PC-3 (cell line): ENCODE measurements around the gene WDR36. TPM values are rescaled to one million over a fixed set of nuclear protein-coding genes. Genes with fewer than 3 reads are reported as not detected.

Source experiments
- ATAC-seq: fragments of 200-7000 bp; cut with Tn5 transposase; 2 replicates; pipeline ENCODE4 v1.9.1; 2020; ENCODE audit warnings: mild to moderate bottlenecking, moderate library complexity
- BruUV-seq: library from RNA; stranded (reverse); fragments of 400-500 nt; replicated peaks from 2 replicates; lab custom pipeline; 2021; lab: Mats Ljungman, UMichigan
- CTCF ChIA-PET: fragments of 300-600 bp; sonication (Branson Sonifier 250); formaldehyde crosslinking; loops from one replicate; lab custom pipeline; 2022; ENCODE audit warnings: antibody characterized with exemption; lab: Charles Lee
- POLR2A ChIA-PET: fragments of 300-600 bp; sonication (Branson Sonifier 250); formaldehyde crosslinking; loops from one replicate; lab custom pipeline; 2022; ENCODE audit warnings: antibody characterized with exemption; ENCODE audit not compliant: unreplicated experiment; lab: Charles Lee
- DNase-seq: peaks from one replicate; pipeline ENCODE4 v3.0.0-alpha.2; 2015
- H2AFZ ChIP-seq: fragments of 300-600 bp; sonication (generic); 2 replicates; pipeline ENCODE4 v1.6.0; 2016; ENCODE audit warnings: antibody characterized with exemption, low read length
- H3F3A ChIP-seq: fragments of 300-600 bp; sonication (generic); one replicate; pipeline ENCODE4 v1.6.0; 2017; ENCODE audit warnings: antibody characterized with exemption, low read length, control low read depth, mild to moderate bottlenecking; ENCODE audit not compliant: unreplicated experiment
- H3K27ac ChIP-seq: fragments of 300-600 bp; sonication (generic); 2 replicates; pipeline ENCODE4 v1.5.1; 2016; ENCODE audit warnings: mild to moderate bottlenecking, low read length
- H3K27me3 ChIP-seq: fragments of 300-600 bp; sonication (generic); 2 replicates; pipeline ENCODE4 v1.6.1; 2016; ENCODE audit warnings: low read length, mixed read lengths
- H3K36me3 ChIP-seq: fragments of 300-600 bp; sonication (generic); 2 replicates; pipeline ENCODE4 v1.6.1; 2016; ENCODE audit warnings: low read depth, mixed run types, low read length, mixed read lengths
- H3K4me1 ChIP-seq: fragments of 300-600 bp; sonication (generic); 2 replicates; pipeline ENCODE4 v1.5.1; 2016; ENCODE audit warnings: low read length; ENCODE audit not compliant: insufficient read depth
- H3K4me2 ChIP-seq: fragments of 300-600 bp; sonication (generic); 2 replicates; pipeline ENCODE4 v1.6.0; 2016; ENCODE audit warnings: low read length
- H3K4me3 ChIP-seq: fragments of 300-600 bp; sonication (generic); 2 replicates; pipeline ENCODE4 v1.5.1; 2016; ENCODE audit warnings: mild to moderate bottlenecking, low read length, mixed read lengths
- H3K79me2 ChIP-seq: fragments of 300-600 bp; sonication (generic); 2 replicates; pipeline ENCODE4 v1.6.1; 2017; ENCODE audit warnings: low read length, mixed read lengths
- H3K9ac ChIP-seq: fragments of 300-600 bp; sonication (generic); 2 replicates; pipeline ENCODE4 v1.6.0; 2016; ENCODE audit warnings: mild to moderate bottlenecking, low read length
- H3K9me2 ChIP-seq: fragments of 300-600 bp; sonication (generic); replicated peaks from 2 replicates; pipeline ENCODE4 v1.6.1; 2016; ENCODE audit warnings: mixed run types, low read length, mixed read lengths
- H3K9me3 ChIP-seq: fragments of 300-600 bp; sonication (generic); 2 replicates; pipeline ENCODE4 v1.6.1; 2016; ENCODE audit warnings: low read length, mixed read lengths
- H4K20me1 ChIP-seq: fragments of 300-600 bp; sonication (generic); 2 replicates; pipeline ENCODE4 v1.6.1; 2016; ENCODE audit warnings: low read length, mixed read lengths
- CTCF ChIP-seq: fragments of 300-600 bp; sonication (generic); conservative IDR thresholded peaks from 2 replicates; pipeline ENCODE4 v1.5.1; 2017; ENCODE audit warnings: antibody characterized with exemption, low read depth, mild to moderate bottlenecking, low read length
- EZH2 ChIP-seq: fragments of 300-600 bp; sonication (generic); IDR thresholded peaks from one replicate; pipeline ENCODE4 v1.6.1; 2017; ENCODE audit warnings: antibody characterized with exemption, mild to moderate bottlenecking, low read length; ENCODE audit not compliant: unreplicated experiment
- EZH2phosphoT487 ChIP-seq: fragments of 300-600 bp; sonication (generic); IDR thresholded peaks from 2 replicates; pipeline ENCODE4 v1.6.1; 2018; ENCODE audit warnings: mild to moderate bottlenecking, antibody characterized with exemption, low read length, borderline replicate concordance
- intact Hi-C: fragments of 100-400 bp; cut with micrococcal nuclease; formaldehyde crosslinking; loops from 2 replicates; pipeline ENCODE4 v1.9.0; 2023
- total RNA-seq: library from RNA; depleted of rRNA; stranded (reverse); fragments of >200 nt; gene quantifications from 2 replicates; pipeline ENCODE4 v1.2.3, GENCODE V29; 2014

Gene WDR36
- total RNA-seq, 1 experiment from 2014 or later = 38.2 TPM

DNA sequence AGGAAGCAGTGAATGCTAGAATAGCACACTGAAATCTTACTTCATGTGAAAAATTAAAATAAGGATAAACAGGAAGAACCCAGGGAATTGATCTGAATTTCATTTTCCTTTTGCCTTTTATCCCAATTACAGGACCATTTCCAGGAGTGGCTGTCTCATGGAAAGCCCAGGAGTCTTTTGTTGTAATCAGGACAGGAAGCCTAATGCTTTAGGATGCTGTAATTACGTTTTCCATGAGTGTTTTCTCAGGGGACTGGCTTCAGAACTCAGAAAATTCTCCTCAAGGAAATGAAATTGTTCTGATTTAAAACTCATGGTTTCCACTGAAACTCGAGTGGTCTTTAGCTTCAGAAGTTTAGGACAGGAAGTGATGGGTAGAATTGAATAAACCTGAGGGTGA is 75.4 kb downstream of the WDR36 start:
- H3K4me3 ChIP-seq = no peak overlapping the region
- no peaks in the 10 kb centered on the region for H3K36me3 ChIP-seq
- H3K4me2 ChIP-seq = no peak overlapping the region
- no peaks in the 10 kb centered on the region for H3K4me1 ChIP-seq
- TF ChIP-seq CTCF (no peak), EZH2phosphoT487 (no peak), EZH2 (no peak)
- H3K27ac ChIP-seq = no peak overlapping the region
- ChIA-PET CTCF (no interaction called here), POLR2A (no interaction called here)
- H3K9me3 ChIP-seq = no peaks in the 10 kb centered on the region
- no peaks in the 10 kb centered on the region for H4K20me1 ChIP-seq
- H3F3A ChIP-seq = no peaks in the 10 kb centered on the region
- no peak overlapping the region for H2AFZ ChIP-seq
- no peak for ATAC-seq
- no peaks in the 10 kb centered on the region for H3K79me2 ChIP-seq
- no TSS peak for BruUV-seq
- peaks cover 35% of the 10 kb centered on the region for H3K27me3 ChIP-seq
- DNase-seq = no peak
- no peak overlapping the region for H3K9ac ChIP-seq
- intact Hi-C loops = no loop called here
- H3K9me2 ChIP-seq = no peaks in the 10 kb centered on the region

- Histone ChIP-seq H3K4me3 (no peak overlapping the region), H3K4me1 (no peaks in the 10 kb centered on the region), H3K27me3 (peaks cover 45% of the 10 kb centered on the region), H3K9me3 (no peaks in the 10 kb centered on the region), H2AFZ (no peak overlapping the region), H3K4me2 (no peak overlapping the region), H3K9me2 (no peaks in the 10 kb centered on the region), H3F3A (no peaks in the 10 kb centered on the region), H3K27ac (no peak overlapping the region), H3K9ac (no peak overlapping the region), H3K36me3 (no peaks in the 10 kb centered on the region), H4K20me1 (no peaks in the 10 kb centered on the region), H3K79me2 (no peaks in the 10 kb centered on the region)
- POLR2A ChIA-PET = no interaction called here
- DNase-seq (no peak), ATAC-seq (no peak)
- CTCF ChIA-PET = no interaction called here
- intact Hi-C loops = no loop called here
- no TSS peak for BruUV-seq
- TF ChIP-seq EZH2phosphoT487 (no peak), CTCF (no peak), EZH2 (no peak)
Observed at GRCh38 chr5:111168608-111169007, 76.5 kb downstream of the WDR36 start.

- BruUV-seq = no TSS peak
- Histone ChIP-seq H3K4me1 (no peaks in the 10 kb centered on the region), H3K27ac (no peak overlapping the region), H3K4me3 (no peak overlapping the region), H2AFZ (no peak overlapping the region), H3K9me2 (no peaks in the 10 kb centered on the region), H3K4me2 (no peak overlapping the region), H3K79me2 (no peaks in the 10 kb centered on the region), H3K9me3 (no peaks in the 10 kb centered on the region), H3F3A (no peaks in the 10 kb centered on the region), H4K20me1 (no peaks in the 10 kb centered on the region), H3K36me3 (no peaks in the 10 kb centered on the region), H3K9ac (no peak overlapping the region), H3K27me3 (peaks cover 52% of the 10 kb centered on the region)
- ChIA-PET CTCF (no interaction called here), POLR2A (no interaction called here)
- TF ChIP-seq EZH2phosphoT487 (no peak), EZH2 (no peak), CTCF (no peak)
- no peak for DNase-seq
- ATAC-seq = no peak
- intact Hi-C loops = no loop called here
Observed at GRCh38 chr5:111169269-111169668, 77.1 kb downstream of the WDR36 start.
